A549 treated with CORT108297 at 1 μM for 4 hours (cell line): ENCODE results near the gene FMN1. TPM values are rescaled to one million over a fixed set of nuclear protein-coding genes. Genes with fewer than 3 reads are reported as not detected.

ENCODE experiments used
- total RNA-seq: library from RNA; stranded (reverse); fragments of 200-300 nt; extraction: Qiagen RNA extraction; gene quantifications from 5 replicates; pipeline ENCODE4 v1.2.3, GENCODE V29; 2022

Gene FMN1, protein sequence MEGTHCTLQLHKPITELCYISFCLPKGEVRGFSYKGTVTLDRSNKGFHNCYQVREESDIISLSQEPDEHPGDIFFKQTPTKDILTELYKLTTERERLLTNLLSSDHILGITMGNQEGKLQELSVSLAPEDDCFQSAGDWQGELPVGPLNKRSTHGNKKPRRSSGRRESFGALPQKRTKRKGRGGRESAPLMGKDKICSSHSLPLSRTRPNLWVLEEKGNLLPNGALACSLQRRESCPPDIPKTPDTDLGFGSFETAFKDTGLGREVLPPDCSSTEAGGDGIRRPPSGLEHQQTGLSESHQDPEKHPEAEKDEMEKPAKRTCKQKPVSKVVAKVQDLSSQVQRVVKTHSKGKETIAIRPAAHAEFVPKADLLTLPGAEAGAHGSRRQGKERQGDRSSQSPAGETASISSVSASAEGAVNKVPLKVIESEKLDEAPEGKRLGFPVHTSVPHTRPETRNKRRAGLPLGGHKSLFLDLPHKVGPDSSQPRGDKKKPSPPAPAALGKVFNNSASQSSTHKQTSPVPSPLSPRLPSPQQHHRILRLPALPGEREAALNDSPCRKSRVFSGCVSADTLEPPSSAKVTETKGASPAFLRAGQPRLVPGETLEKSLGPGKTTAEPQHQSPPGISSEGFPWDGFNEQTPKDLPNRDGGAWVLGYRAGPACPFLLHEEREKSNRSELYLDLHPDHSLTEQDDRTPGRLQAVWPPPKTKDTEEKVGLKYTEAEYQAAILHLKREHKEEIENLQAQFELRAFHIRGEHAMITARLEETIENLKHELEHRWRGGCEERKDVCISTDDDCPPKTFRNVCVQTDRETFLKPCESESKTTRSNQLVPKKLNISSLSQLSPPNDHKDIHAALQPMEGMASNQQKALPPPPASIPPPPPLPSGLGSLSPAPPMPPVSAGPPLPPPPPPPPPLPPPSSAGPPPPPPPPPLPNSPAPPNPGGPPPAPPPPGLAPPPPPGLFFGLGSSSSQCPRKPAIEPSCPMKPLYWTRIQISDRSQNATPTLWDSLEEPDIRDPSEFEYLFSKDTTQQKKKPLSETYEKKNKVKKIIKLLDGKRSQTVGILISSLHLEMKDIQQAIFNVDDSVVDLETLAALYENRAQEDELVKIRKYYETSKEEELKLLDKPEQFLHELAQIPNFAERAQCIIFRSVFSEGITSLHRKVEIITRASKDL (N-terminal part only)
- 0.21 to 0.33 TPM (median 0.25 TPM) in 5 replicates for total RNA-seq

DNA sequence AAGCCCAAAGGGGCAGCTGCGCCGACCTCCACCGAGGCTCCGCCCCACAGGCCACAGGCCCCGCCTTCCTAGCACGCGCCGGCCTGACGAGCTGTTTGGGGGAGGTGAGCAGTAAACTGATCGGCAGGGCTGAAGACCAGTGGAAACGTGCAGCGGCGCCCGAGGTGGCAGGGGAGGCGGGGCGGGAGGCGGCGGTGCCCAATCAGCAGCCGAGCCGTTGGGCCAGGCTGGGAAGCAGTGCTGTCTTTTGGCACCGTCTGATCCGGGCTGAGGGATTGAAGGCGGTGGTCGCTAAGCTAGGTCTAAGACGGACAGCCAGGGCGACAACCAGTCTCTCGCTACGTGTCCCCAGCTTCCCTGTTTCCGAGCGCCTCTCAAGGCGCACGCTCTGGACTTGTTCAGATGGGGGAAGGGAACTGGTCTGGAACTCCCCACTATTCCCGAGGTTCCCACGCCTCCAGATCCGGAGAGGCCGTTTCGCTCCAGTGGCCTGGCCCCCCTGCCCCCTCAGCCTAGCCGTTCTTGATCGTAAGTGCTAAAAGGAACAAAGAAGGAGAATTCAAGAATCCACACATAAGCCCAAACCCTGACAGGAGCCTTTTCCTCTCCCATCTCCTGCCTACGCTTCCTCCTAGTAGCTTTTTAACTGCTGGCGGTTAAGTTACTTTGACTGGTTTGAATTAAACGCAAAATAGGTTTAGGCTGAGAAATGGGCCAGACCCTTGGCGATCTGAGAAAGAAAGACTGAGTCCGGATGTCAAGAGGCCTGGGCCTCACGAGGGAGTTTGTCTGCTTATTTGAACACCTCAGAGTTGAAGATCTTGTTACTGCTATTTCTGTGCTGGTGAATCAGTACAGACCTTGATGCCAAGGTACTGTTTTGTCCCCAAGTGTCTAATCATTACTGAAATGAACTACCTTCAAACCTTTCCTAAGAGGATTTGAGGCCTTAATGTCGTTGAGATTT is at the start of gene FMN1:
FMN1 (minus strand) TSS at position 11 of the 967 bp plus-strand sequence. CDS start 39,800 bp downstream, outside the sequence.

DNA sequence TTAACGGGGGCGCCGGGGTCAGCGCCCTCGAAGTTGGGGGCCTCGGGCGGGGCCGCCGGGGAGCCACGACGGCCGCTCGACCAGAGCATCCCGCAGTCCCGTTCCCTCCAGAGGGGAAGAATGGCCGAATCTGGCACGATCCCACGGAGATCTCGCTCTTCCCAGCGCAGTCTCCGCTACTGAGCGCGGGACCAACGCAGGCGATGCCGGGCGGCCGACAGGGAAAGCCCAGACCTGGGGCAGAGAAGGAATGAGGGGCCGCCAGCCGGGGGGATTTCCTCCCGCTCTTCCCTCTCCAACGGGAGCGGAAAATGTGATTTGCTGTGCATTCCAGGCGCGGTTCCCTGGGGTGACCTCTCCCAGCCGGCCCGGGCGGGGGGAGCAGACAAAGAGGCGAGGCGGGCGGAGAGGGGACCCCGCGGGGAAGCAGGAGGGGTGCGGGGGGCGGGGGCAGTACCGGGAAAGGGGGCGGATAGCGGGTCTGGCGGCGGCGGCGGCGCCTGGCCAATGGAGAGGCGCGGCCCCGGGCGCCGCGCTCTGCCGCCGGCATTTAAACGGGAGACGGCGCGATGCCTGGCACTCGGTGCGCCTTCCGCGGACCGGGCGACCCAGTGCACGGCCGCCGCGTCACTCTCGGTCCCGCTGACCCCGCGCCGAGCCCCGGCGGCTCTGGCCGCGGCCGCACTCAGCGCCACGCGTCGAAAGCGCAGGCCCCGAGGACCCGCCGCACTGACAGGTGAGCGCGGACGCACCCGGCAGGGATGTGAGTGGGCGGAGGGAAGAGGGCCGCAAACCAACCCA is 476.9 kb downstream of the FMN1 start, which contains the start of gene GREM1:
GREM1 (plus strand) TSS at position 579 of the 801 bp plus-strand sequence. CDS start 12,687 bp downstream, outside the sequence.

Other genes with a start within 250 kb of the FMN1 start
- gene RYR3, start 116.3 kb upstream of the FMN1 start, total RNA-seq, result 0.01 to 0.13 TPM (median 0.02 TPM) in 5 replicates